ENCODE results near the gene HEXD.
A peak's percentile ranks its signal among the peaks of the same experiment; 100 is the strongest.
"Not testable (repeated sequence)": the region's sequence is repeated elsewhere in the genome, so short reads cannot be mapped to it uniquely, and the experiment has no call there.

Gene HEXD

DNA sequence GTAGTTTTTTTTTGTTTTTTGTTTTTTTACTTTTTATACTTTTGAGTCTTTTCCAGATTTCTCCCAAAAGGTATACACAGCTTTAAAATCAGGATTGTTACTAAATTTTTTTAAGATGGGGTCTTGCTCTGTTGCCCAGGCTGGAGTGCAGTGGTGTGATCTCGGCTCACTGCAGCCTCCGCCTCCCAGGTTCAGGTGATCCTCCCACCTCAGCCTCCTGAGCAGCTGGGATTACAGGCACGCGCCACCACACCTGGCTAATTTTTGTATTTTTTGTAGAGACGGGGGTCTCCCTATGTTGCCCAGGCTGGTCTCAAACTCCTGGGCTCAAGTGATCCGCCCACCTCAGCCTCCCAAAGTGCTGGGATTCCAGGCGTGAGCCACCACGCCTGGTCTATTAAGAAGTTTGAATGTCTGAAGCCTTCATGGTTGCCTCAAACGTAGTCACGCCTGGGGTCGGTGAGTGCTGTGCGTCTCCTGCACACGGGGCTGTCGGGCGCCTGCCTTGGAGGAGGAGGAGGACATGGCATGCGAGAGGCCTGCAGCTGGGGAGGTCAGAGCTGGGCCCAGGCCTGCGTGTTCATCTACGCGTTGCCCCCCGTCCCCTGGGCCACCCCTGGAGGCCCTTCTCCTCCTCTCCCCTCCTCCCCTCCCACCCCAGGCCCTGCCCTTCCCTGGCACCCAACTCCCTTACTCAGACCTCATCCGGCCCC lies 35.8 kb upstream of the HEXD start:
- DNase-seq (ENCODE audit: low read depth), result not testable (repeated sequence)

DNA sequence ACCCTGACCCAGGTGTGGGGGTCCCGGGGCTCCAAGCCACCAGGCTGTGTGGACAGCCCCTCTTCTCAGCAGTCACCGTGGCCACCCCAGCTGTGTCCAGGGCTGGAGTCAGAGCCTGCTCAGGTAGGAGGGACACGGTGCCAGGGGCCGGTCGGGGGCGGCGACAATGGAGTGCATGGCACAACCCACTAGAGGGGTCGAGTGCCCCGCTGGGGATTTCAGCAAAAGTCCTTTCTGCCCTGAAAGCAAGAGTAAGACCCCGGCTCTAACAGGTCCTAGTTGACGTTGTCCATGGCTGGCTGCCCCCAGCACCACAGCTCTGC lies 35.3 kb upstream of the HEXD start:
- DNase-seq (ENCODE audit: low read depth), result no peak

DNA sequence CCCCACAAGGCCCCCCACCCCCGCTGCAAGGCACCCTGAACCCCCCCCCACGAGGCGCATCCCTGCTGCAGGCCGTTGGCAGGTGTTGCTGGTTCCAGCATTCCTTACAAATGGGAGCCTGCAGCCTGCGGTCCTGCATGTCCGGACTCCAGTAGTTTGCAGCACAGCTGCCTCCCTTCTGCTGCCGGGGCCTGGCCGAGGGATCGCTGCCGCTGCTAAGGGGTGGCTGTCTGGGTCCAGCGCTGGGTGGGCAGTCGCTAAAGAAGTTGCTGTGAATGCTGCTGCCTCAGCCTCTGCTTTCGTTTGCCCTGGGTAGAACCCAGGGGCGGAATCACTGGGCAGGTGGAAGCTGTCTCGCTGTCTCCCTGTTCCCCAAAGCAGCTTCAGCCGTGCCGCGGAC lies 34.7 kb upstream of the HEXD start:
- DNase-seq (ENCODE audit: low read depth), result no peak

DNA sequence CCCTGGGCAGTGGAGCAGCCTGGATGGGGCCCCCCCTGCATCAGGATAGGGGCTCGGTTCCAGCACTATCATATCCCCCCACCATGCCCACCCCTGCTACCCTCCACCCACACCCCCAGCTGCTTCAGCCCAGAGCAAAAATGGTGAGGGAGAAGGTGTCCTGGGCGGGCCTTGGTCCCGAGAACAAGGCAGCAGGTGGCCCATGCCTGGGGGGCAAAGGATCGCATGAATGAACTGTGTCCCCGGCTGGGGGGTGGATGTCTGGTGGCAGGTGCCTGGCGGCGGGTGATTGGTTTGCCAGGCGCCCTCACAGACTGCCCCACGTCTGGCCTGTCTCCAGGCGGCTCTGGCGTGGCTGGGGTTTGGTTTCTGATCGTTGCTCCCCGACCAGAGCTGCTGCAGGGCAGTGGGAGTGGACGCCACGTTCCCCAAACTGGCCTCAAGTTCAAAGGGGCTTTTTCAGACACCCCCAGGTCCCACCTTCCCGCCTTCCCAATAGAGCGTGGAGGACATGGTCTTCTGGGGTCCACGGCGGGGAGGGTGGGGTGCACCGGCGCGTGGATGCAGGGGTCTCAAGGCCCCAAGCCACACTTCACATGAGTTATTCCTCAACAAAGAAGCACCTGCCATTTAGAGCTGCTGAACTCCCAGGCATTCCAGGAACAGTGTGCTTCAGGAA lies 34.0 kb upstream of the HEXD start:
- DNase-seq (ENCODE audit: low read depth), result no peak

DNA sequence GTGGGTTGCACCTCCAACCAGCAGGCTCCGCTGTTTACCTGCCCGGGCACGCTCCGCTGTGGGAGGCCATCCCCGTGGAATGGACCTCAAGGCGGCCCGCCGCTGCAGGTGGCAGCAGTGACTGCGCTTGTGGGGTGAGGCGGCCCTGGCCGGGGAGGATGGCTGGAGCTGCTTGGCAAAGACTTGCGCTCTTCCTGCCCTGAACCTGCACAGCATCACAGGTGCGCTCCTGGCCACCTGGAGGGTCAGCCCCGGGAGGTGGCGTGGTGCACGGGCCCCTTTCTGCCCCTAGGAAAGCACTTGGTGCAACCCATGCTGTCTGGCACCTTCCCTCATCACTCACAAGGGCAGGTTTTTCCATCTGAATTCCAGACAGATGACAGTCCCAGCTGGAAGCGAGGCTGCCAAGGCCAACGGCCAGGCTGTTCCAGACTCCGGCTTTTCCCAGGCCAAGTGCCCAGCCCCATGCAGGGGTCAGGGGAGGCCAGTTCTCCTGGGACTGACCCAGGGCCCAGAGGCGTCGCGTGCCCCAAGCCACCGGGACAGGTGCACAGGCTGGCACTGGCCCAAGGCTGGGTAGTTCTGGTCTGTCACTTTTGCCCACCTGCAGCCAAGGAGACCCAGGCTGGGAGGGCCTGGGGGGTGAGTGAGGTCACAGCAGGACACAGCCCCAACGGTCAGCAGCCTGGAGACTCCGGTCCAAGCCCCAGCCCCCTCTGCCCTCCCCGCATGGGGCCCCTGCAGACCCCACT lies 33.2 kb upstream of the HEXD start:
- DNase-seq (ENCODE audit: low read depth), result peak; percentile 28

DNA sequence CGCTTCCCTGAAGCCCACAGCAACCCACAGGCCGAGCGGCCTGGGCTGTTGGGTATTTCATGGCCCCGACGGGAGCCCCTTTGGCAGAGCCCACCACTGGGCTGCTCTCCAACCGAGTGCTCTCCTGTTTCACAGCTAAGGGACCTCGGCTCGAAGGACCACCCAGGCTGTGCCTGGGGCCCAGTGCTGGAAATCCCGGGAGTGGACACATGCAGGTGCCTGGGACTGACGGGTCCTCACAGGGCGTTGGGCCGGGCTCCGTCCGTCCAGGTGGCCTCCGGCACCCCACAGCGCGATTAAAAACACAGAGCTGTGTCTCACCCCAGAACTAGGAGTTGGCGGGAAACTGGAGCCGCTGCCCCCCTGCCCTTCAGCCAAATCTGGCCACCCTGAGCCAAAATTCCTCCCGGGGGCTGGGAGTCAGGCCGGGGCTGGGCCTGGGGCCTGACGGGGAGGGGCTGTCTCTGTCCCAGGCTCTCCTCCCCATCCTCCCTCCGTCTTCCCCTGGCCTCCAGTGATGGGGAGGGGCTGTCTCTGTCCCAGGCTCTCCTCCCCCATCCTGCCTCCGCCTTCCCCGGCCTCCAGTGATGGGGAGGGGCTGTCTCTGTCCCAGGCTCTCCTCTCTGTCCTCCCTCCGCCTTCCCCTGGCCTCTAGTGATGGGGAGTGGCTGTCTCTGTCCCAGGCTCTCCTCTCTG lies 32.4 kb upstream of the HEXD start:
- DNase-seq (ENCODE audit: low read depth), result no peak

DNA sequence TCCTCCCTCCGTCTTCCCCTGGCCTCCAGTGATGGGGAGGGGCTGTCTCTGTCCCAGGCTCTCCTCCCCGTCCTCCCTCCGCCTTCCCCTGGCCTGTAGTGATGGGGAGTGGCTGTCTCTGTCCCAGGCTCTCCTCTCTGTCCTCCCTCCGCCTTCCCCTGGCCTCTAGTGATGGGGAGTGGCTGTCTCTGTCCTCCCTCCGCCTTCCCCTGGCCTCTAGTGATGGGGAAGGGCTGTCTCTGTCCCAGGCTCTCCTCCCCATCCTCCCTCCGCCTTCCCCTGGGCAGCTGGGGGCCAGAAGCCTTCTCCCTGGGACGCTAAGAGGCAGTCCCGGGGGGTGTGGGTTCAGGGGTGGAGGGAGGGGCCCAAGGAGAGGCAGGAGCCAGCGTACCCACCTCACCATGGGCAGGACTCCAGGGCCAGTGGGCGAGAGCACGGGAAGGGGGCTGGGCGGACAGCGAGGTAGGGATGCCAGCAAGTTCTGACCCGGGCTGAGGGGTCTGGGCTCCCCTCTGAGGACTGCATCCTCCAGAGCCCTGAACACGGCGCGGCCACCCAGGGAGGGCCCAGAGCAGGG lies 31.8 kb upstream of the HEXD start:
- DNase-seq (ENCODE audit: low read depth), result no peak

DNA sequence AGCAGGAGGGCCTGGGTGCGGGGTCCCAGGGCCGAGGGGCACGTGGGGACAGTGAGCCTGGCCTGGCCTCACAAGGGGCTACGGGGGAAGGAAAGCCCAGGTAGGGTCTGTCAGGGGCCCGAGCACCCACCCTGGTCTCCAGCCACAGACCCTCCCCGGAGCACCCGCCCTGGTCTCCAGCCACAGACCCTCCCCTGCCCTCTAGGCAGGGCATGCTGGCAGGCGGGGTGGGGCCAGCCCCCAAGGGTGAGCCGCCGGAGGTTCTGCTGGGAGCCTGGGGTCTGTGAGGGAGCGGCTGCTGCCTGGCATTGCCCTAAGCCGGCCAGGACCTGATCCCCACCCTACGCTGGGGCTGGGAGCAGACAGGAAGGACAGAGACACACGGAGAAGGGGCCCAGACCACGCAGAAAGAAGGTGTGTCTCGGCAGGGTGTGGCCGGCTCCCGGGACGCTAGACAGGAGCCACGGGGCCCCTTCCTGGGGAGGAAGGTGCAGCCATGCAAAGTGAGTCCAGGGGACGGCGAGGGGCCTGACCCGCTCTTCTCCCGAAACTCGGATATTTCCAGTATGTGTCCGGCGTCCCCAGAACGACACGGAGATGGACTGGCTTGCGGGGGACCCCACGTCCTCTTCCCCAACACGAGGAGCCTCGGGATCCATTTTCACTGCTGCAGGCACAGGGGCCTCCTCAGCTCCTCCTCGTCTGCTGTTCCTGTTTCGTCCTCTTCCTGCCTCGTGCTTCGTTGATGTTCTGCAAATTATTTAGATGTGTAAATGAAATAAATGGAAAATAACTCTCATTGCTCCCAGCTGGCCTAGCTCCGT lies 31.1 kb upstream of the HEXD start:
- DNase-seq (ENCODE audit: low read depth), result no peak

DNA sequence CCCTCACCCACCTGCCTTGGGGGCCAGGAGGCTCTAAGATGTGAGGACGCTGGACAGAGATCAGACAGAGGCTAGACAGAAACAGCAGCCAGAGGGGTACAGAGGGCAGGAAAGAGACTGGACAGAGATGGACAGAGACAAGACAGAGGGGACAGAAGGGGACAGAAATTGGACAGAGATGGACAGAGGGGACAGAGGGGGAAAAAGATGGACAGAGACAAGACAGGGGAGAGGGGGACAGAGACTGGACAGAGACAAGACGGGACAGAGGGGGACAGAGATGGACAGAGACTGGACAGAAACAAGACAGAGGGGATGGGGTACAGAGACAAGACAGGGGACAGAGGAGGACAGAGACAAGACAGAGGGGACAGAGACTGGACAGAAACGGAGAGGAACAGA lies 30.4 kb upstream of the HEXD start:
- DNase-seq (ENCODE audit: low read depth), result no peak

DNA sequence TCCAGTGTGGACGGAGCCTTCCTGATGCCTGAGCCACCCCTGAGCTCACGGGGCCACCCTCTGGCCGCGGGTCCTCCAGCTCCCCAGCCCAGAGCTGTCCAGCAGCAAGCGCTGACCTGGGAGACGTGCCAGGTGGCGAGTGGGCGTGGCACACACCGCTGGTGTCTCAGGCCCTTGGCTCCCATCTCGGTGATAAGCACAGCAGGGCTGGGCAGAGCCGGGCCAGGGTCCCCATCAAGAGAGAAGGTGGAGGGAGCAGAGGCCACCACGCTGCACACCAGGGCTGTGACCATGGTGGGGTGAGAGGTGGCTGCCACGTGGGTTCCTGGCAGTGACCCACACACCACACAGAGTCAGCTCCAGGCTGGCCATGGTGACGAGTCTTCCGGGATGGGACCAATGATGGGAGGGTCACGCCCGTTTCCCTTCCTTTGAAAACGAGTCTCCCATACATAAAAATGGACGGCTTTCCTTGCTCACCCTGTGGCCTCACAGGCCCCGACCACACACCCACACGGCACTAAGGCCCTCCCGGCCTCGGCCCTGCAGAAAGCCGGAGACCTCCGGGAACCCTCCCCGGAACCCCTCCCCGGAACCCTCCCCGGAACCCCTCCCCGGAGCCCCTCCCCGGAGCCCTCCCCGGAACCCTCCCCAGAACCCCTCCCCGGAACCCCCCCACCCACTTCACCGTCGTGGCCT lies 29.8 kb upstream of the HEXD start:
- no peak for DNase-seq (ENCODE audit: low read depth)

DNA sequence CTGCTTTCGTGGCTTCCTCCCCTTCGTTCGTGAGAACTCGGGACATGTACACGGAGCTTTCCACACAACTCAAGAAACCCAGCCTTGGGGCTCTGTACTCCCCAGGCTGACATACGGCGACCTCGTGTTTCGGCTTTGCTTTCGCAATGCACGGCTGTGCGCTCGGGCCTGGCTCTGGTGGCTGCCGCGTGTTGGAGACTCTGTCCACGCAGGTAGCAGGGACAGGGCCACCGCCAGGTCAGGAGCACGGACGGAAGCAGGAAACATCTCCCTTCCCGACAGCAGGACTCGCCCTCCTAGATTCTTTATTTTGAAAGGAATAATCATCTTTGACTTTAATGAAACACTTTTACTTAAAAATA lies 29.2 kb upstream of the HEXD start:
- no peak for DNase-seq (ENCODE audit: low read depth)

DNA sequence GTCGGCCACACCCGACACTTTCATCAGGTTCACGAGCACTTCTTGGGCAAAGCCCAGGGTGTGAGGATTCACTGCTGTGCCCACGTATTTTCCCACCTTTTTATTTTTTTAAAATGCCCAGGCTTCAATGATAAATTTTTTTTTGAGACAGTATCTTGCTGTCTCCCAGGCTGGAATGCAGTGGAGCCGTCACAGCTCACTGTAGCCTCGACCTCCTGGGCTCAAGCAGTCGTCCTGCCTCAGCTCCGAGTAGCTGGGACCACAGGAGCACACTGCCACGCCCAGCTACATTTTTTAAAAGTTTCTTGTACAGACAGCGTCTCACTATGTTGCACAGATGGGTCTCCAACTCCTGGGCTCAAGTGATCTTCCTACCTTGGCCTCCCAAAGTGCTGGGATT lies 28.8 kb upstream of the HEXD start:
- DNase-seq (ENCODE audit: low read depth), result no peak

DNA sequence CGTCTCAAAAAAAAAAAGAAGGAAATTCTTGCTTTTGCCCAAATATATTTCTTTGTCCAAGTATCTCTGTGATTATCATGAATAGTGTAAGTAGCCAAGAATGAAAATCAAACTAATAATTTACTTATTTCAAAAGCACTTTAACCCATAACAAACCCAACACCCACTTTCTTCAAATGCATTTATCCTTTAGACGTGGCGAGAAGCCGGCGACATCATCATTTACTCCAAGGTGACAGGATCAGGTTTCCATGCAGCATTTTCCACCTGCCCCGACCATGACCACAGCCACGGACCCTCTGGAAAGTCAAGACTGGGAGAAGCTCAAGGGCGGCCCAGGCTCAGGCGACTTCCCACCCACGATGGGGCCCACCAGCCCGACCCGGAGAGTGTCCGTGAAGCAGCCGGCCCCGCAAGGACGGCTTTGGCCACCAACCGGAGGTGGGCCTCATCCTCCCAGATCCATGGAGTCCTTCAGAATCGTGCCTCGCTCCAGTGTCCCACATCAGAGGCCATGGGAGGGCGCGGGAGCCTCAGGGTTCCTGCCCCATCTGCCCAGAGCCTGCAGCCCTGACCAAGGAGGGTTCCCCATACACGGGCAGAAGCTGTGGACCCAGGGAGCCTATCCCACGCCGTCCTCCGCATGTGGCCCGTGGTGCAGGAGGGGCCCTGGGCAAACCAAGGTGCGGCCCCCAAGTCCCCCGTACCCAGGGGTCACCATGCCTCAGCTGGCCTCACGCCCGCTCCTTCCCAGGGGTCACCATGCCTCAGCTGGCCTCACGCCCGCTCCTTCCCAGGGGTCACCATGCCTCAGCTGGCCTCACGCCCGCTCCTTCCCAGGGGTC lies 27.9 kb upstream of the HEXD start:
- no peak for DNase-seq (ENCODE audit: low read depth)

DNA sequence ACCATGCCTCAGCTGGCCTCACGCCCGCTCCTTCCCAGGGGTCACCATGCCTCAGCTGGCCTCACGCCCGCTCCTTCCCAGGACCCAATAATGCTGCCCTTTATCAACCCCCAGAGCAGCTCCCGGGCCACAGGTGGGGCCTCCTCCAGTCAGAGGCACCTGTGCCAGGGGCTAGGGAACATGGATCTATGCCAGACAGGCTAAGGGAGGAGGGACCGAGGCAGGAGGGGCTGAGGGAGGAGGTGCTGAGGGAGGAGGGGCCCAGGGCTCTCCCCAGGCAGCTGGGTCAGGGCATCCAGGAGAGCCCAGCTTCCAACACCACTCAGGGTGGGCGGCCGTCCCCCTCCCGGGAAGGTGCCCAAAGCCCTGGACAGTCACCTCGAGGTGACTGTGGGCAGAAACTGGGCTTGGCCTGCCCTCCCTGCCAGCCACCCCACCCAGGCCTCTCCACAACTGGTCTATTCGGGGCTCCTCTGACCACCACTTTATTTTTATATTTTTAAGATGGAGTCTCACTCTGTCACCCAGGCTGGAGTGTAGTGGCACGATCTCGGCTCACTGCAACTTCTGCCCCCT lies 27.2 kb upstream of the HEXD start:
- DNase-seq (ENCODE audit: low read depth), result no peak

DNA sequence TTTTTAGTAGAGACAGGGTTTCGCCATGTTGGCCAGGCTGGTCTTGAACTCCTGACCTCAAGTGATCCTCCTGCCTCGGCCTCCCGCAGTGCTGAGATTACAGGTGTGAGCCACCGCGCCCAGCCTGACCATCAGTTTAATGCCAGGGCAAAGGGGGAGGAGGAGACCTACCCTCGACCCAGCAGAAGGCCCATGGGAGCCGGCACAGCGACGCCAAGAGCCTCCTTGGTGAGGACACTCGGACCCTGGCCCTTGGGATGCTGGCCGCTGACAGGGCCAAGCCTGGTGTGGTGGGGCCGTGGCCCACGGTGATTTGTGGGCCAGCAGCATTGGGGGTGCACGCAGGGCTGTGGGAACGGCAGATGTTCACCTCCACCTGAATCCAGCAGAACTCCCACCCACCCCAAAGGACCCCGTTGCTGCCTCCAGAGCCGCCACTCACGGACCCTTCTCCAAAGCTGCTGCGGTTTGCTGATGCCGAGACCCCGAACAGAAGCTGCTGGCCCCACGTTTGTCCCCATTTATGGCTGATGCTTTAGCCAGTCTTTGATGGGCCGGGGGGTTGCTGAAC lies 26.6 kb upstream of the HEXD start:
- DNase-seq (ENCODE audit: low read depth), result no peak

DNA sequence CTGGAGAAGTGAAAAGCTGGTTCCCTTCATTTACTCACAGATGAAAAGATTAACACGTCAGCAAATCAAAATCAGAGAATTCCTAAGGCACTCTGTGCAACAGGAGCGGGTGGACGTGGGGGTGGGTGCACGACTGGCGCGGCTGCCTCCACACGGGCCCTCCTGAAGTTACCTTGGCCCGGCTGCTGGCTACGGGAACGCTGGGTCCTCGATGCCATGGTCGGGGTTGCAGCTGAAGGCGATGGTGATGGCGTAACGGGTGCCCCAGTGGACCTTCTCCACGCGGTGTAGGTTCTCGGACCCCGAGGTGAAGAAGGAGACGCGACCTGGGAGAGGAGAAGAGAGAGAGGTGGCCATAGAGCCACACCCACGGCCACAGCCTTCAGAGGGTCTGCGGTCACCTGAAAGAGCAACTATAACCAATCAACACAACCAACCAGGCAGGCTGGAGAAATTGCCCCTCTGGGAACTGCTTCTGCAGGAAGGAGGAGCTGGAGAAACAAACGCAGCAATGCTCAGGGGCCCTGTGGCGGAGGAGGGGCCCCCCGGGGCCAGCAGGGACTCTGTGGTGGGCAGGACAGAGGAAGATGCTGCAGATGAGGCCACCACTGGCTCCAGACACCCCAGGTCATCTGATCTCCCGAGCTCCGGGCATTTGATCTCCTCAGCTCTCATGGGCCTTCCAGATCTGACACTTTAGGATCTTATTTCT lies 25.8 kb upstream of the HEXD start:
- DNase-seq (ENCODE audit: low read depth), result no peak

DNA sequence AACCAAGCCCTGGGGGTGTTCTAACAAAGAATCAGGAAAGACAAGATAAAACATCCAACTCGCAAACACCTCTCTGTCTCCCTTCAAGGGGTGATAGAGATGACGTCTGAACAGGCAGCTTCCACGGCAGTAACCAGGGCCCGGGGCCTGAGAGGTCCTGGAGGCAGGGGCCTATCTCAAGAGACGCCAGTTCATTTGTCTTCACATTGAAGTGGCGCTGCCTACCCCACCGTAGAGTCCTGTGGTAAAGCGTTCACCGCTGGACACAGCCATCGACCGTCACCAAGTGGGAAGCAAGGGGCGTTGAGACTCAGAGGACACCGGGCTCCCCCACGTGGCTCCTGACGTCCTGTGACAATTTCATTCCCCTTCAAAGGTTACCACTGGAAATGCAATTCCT lies 25.2 kb upstream of the HEXD start:
- DNase-seq (ENCODE audit: low read depth), result no peak

DNA sequence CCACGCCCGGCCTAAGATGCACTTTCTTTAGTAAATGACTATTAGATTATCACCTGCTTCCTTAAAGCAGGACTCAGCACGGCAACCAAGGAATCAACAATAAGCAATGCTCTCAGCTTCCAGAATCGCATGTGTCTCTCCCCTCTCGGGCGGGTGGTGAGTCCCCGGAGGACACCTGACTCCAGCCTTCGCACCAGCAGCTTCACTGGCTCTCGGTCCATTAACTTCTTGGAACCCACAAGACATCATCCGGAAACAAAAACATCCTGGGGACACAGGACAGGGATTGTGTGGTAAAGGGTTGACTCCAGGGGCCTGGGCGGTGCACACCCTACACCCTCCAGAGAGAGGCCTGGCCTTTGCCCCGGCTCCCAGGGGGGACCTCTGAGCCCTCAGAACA lies 23.9 kb upstream of the HEXD start:
- DNase-seq (ENCODE audit: low read depth), result no peak
